HPDE6-E6E7 (cell line): Measurements from ENCODE around the gene PHTF2.

Experiments
- DNase-seq: peaks from one replicate; pipeline ENCODE4 v3.0.0; 2011; ENCODE audit warnings: missing footprints; ENCODE audit errors: extremely low spot score

PHTF2 gene

GRCh38 chr7:77931841-77932240 is 133.3 kb downstream of the PHTF2 start:
- no peak for DNase-seq

- peak; percentile 49 for DNase-seq
Measured at GRCh38 chr7:77933394-77933793, 134.8 kb downstream of the PHTF2 start.

DNA sequence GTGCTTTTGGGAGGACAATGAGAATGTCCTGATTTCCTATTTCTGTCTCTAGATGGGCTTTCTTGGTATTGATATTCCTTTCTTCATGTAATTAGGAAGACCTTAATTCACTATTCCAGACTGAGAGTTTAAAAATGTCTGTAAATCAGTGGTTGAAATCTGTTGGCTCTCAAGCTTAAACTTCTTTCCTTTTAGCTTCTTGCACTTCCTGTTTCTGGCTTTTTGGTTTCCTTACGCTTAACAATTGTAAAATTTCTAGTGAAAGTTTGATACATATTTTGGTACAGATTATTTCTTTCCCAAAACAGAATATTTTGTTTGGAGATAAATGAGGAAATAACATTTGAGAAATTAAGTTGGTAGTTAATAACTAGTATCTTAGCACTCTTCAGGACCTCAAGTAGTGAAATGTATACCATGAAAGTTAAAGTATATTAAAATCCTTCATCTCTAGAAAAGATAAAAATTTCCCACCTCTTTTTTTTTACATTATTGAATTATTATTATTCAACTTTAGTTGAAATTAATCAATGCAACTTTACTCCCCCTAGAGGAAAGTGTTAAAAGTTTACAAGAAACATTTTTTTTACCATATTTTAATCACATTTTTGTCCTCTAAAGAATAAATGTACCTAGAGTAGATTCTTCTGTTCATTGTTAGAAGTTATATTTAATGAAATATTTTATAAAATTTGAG is 137.2 kb downstream of the PHTF2 start:
- DNase-seq: no peak

DNA sequence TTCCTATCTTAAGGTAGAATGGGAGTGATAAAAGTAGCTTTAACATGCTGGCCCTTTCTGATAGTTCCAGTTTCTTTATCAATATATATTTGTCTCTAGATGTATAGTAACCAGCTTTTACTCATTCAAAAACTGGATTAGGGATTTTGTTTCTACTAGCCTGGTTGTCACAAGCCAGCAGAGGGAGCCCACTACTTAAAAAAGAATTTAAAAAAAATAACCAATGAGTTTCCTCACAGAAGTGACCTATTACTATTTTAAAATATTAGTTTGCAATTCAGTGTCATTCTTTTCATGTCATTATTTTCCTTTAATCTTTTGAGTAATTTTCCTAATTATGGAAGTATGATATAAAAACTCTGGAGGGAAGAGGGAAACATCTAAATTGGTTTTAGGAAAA is 142.1 kb downstream of the PHTF2 start:
- DNase-seq: no peak

- DNase-seq: no peak
Measured at GRCh38 chr7:77942431-77942830, 143.9 kb downstream of the PHTF2 start.

DNA sequence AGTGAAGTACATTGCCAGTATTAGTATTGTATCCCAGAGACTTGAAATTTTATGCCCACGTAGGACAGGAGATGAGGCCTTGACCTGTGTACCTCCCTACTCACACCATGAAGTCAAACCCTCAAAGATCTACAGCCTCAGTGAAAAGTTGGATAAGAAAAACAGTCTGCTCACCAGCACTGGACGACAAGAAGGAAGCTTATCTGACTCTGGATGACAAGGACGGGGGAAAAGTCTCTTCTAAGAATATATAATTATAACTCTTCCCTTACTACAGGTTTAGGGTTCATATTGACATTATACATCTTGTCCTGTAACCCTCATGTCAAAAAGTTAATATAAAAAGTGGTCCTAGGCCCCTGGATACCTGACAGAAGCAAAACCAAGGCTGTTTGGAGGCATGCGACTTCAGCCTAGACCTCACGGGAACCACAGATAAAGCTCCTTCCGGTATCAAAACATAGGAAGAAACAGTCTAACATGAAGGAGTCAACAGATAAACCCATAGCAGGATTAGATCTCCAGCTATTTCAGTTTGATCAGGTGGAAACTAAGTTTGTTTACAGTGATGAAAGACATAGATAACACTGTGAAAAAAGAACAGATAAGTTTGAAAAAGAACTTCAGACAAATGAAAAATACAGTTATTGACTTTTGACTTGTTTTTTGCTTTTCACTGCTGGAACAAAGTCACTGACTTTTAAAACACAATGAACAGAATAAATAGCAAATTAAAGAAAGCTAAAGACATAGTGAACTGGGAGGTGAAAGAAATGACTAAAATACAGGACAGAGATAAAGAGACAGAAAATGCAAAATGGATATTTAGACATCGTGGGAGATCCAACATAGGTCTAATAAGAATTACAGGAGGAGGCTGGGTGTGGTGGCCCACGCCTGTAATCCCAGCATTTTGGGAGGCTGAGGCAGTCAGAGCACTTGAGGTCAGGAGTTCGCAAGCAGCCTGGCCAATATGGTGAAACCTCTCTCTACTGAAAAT is 145.9 kb downstream of the PHTF2 start:
- no peak for DNase-seq

DNA sequence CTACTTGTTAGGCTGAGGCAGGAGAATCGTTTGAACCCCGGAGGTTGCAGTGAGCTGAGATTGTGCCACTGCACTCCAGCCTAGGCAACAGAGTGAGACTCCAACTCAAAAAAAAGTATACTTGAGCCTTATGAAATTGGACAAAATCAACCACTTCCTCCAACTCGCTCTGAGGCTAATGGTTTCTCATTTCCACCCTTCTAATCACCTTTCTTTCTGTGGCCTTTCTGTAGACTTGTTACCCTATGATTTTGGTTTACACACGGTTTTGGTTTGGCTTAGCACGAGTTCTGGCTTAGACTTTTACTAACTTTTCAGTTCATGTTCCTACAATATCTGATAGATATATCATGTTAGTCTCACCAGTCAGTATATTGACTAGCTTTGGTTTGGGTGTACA is 152.0 kb downstream of the PHTF2 start:
- DNase-seq: no peak

- no peak for DNase-seq
Measured at GRCh38 chr7:77954773-77955555, 156.4 kb downstream of the PHTF2 start.

GRCh38 chr7:77958436-77958835 is 159.9 kb downstream of the PHTF2 start:
- no peak for DNase-seq

GRCh38 chr7:77959080-77959479 is 160.5 kb downstream of the PHTF2 start:
- DNase-seq: no peak

DNA sequence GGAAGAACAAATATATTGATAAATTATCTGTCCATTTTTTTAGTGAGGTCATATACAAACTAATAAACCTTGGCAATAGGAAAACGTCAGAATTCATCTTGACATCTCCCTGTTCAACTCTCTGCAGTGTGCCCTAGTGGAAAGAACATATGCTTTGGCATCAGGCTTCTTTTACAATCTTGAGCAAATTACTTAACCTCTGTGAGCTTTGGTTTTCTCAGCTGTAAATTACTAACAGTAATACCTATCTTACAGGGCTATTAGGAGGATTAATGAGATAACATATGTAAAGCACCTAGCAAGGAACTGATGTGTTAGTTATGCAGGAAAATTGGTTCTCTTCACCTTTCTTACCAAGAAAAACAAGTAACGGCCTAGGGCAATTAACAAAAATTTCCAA is 161.8 kb downstream of the PHTF2 start:
- no peak for DNase-seq

DNA sequence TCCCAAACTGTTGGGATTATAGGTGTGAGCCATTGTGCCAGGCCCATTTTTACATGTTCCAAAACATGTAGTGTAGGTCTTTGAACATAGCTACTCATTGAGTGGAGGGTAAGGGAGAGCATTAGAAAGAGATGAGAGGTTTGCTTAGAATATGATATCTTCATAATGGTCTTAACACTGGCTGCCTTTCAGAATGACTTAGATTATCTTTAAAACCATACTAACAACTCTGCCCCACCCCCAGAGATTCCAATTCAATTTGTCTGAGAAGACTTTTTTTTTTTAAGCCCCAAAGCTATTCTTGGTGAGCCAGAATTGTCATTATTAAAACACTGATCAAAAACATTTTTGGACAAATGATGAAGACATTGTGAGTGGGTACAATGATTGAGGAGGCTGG is 168.9 kb downstream of the PHTF2 start:
- DNase-seq: no peak

GRCh38 chr7:77971726-77972125 is 173.2 kb downstream of the PHTF2 start:
- no peak for DNase-seq

GRCh38 chr7:77975672-77976480 is 177.3 kb downstream of the PHTF2 start:
- DNase-seq: no peak

GRCh38 chr7:77979219-77979618 is 180.6 kb downstream of the PHTF2 start:
- DNase-seq: no peak

DNA sequence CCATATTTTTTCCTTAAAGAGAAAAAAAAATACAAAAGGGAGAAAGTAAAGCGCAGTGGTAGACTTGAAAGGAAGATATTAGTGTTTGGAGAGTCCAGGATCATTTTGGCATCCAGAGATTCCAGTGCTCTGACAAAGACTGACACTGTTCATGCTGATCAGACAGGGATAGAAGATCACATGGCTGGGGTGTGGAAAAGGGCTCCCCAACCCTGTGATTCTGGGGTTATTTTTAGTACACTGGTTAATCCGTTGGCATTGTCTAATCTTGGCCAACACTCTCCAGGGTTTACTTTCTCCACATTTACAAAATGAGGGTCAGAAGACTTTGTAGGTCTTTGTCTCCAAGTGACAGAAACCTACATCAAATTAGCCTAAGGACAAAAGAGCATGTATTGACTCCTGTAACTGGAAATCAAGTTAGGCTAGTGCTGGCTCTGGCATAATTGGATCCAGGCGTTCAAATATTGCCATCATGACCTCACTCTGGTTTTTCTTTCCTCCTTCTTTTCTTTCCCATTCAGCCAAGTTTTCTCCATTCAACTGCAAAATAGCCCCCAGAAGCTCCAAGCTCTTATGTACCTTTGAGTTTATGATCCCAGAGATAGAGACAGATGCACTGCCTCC is 181.6 kb downstream of the PHTF2 start:
- DNase-seq: no peak

DNA sequence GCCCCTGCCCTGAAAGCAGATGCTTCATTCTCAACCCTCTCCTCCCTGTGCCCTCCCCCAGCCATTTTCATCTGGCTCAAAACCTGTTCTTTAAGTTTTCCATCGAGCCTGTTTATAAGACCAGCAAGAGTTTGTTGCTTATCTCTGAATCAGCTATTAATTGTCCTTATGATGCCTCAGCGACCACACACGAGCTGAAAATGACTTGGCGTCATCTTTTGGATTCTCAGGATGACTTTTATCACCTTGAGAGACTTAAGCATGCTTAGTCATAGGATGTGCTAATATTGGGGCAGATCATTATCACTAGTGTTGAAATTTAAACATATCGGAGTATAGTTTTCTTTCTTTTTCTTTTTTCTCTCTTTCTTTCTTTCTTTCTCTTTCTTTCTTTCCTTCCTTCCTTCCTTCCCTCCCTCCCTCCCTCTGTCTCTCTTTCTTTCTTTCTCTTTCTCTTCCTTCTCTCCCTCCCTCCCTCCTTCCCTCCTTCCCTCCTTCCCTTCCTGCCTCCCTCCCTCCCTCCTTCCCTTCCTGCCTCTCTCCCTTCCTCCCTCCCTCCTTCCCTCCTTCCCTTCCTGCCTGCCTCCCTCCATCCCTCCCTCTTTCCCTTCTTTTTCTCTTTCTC is 184.5 kb downstream of the PHTF2 start:
- DNase-seq: peak; percentile 14

- no peak for DNase-seq
Measured at GRCh38 chr7:77983973-77984372, 185.4 kb downstream of the PHTF2 start.

- no peak for DNase-seq
Measured at GRCh38 chr7:77985232-77985973, 186.8 kb downstream of the PHTF2 start.

DNA sequence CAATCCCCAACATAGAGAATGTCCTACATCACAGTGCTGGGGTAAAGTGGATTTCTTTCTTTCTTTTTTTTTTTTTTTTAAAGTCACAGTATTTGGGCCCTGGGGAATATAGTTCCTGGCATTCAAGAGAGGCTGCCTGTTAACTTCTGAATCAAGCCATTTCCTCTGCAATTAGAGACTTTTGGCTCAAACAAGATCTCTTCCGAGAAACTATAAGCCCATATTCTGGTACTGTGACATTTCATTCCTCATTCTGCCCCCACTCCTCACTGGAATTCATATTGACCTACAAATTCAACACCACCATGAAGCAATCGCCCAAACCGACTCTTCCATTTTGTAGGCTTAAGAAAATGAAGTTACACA is 187.4 kb downstream of the PHTF2 start:
- DNase-seq: no peak
